SU-DHL-6 (cell line): ENCODE data around the gene FBXW2.
"Not testable (repeated sequence)": the region's sequence is repeated elsewhere in the genome, so short reads cannot be mapped to it uniquely, and the experiment has no call there.

ENCODE experiments used
- H2AFZ ChIP-seq: fragments of 200-600 bp; sonication (generic); 2 replicates; pipeline ENCODE4 v1.6.1; 2014; ENCODE audit warnings: low read depth, mild to moderate bottlenecking, moderate library complexity, mixed read lengths, antibody characterized with exemption, low read length; ENCODE audit not compliant: severe bottlenecking
- H3F3A ChIP-seq: fragments of 200-600 bp; shearing (Covaris generic); 2 replicates; pipeline ENCODE4 v1.6.0; 2016; ENCODE audit warnings: antibody characterized with exemption, mild to moderate bottlenecking; ENCODE audit not compliant: insufficient read depth
- H3K27ac ChIP-seq: fragments of 200-600 bp; sonication (generic); 2 replicates; pipeline ENCODE4 v1.5.1; 2016; ENCODE audit warnings: low read depth, mild to moderate bottlenecking, low read length, moderate library complexity, mixed read lengths
- H3K27me3 ChIP-seq: fragments of 200-600 bp; sonication (generic), shearing (Covaris generic); 2 replicates; pipeline ENCODE4 v1.6.0; 2014; ENCODE audit warnings: mild to moderate bottlenecking, low read length
- H3K36me3 ChIP-seq: fragments of 200-600 bp; sonication (generic); 2 replicates; pipeline ENCODE4 v1.6.1; 2014; ENCODE audit warnings: mild to moderate bottlenecking, low read length, mixed read lengths
- H3K4me2 ChIP-seq: fragments of 300-600, 200-600 bp; shearing (Covaris generic), sonication (generic); 2 replicates; pipeline ENCODE4 v1.6.0; 2014; ENCODE audit warnings: low read length, low read depth, mild to moderate bottlenecking; ENCODE audit not compliant: poor library complexity, severe bottlenecking
- H3K4me3 ChIP-seq: fragments of 200-600 bp; sonication (generic); 2 replicates; pipeline ENCODE4 v1.5.1; 2014; ENCODE audit warnings: antibody characterized with exemption, low read length, mild to moderate bottlenecking, mixed read lengths; ENCODE audit not compliant: insufficient read depth, poor library complexity, severe bottlenecking
- H3K79me2 ChIP-seq: fragments of 200-600 bp; sonication (generic); 2 replicates; pipeline ENCODE4 v1.6.1; 2014; ENCODE audit warnings: mild to moderate bottlenecking, low read length, moderate library complexity; ENCODE audit not compliant: insufficient read depth
- H3K9ac ChIP-seq: fragments of 200-600 bp; sonication (generic); 2 replicates; pipeline ENCODE4 v1.7.0; 2014; ENCODE audit warnings: mild to moderate bottlenecking, low read length
- H3K9me2 ChIP-seq: fragments of 200-600 bp; sonication (generic); replicated peaks from 2 replicates; pipeline ENCODE4 v1.6.1; 2014; ENCODE audit warnings: low read length; ENCODE audit not compliant: insufficient read depth
- H3K9me3 ChIP-seq: fragments of 200-600 bp; sonication (generic); 2 replicates; pipeline ENCODE4 v1.6.1; 2014; ENCODE audit warnings: low read length, mixed read lengths; ENCODE audit not compliant: insufficient read depth
- H4K20me1 ChIP-seq: fragments of 200-600 bp; sonication (generic); 2 replicates; pipeline ENCODE4 v1.6.1; 2014; ENCODE audit warnings: low read depth, mild to moderate bottlenecking, antibody characterized with exemption, low read length, moderate library complexity, mixed read lengths
- CTCF ChIP-seq: fragments of 200-600 bp; sonication (generic); IDR thresholded peaks from one replicate; pipeline ENCODE4 v1.5.1; 2017; ENCODE audit warnings: antibody characterized with exemption, mild to moderate bottlenecking, low read length, moderate library complexity; ENCODE audit not compliant: insufficient read depth, poor library complexity, severe bottlenecking
- EZH2phosphoT487 ChIP-seq: fragments of 200-600 bp; sonication (generic), shearing (Covaris generic); conservative IDR thresholded peaks from 2 replicates; pipeline ENCODE4 v1.6.1; 2018; ENCODE audit warnings: mild to moderate bottlenecking, antibody characterized with exemption, low read length, moderate library complexity, mixed read lengths

The FBXW2 gene

GRCh38 chr9:120755810-120756434 lies 37.3 kb downstream of the FBXW2 start:
- H3K4me3 ChIP-seq: no peak overlapping the region
- H3K9ac ChIP-seq: no peak overlapping the region
- H3K27ac ChIP-seq: peak overlapping the region; percentile 25; the same call in 1 of the 2 replicates
- H3F3A ChIP-seq: peaks cover 21% of the 10 kb centered on the region
- TF ChIP-seq CTCF: peak; percentile 84
- no peak for TF ChIP-seq EZH2phosphoT487
- no peaks in the 10 kb centered on the region for H3K36me3 ChIP-seq
- H4K20me1 ChIP-seq: no peaks in the 10 kb centered on the region
- H3K9me2 ChIP-seq: no peaks in the 10 kb centered on the region
- no peaks in the 10 kb centered on the region for H3K9me3 ChIP-seq
- no peak overlapping the region for H2AFZ ChIP-seq
- no peak overlapping the region for H3K4me2 ChIP-seq
- H3K27me3 ChIP-seq: no peaks in the 10 kb centered on the region
- H3K79me2 ChIP-seq: no peaks in the 10 kb centered on the region

GRCh38 chr9:120755044-120755443 lies 38.2 kb downstream of the FBXW2 start:
- peaks cover 21% of the 10 kb centered on the region for H3F3A ChIP-seq
- no peaks in the 10 kb centered on the region for H3K9me2 ChIP-seq
- H3K4me2 ChIP-seq: no peak overlapping the region
- TF ChIP-seq EZH2phosphoT487 (no peak), CTCF (no peak)
- no peaks in the 10 kb centered on the region for H3K36me3 ChIP-seq
- H3K4me3 ChIP-seq: no peak overlapping the region
- no peak overlapping the region for H3K9ac ChIP-seq
- H3K79me2 ChIP-seq: no peaks in the 10 kb centered on the region
- H3K27ac ChIP-seq: no peak overlapping the region
- H2AFZ ChIP-seq: no peak overlapping the region
- H3K9me3 ChIP-seq: no peaks in the 10 kb centered on the region
- no peaks in the 10 kb centered on the region for H4K20me1 ChIP-seq
- H3K27me3 ChIP-seq: no peaks in the 10 kb centered on the region

- Histone ChIP-seq H3K4me2 (no peak overlapping the region), H3K27me3 (no peaks in the 10 kb centered on the region), H3K27ac (no peak overlapping the region), H3K9ac (no peak overlapping the region), H4K20me1 (no peaks in the 10 kb centered on the region), H3K9me2 (no peaks in the 10 kb centered on the region), H3K9me3 (no peaks in the 10 kb centered on the region), H3K4me3 (no peak overlapping the region), H3F3A (no peaks in the 10 kb centered on the region), H3K36me3 (no peaks in the 10 kb centered on the region), H2AFZ (no peak overlapping the region), H3K79me2 (no peaks in the 10 kb centered on the region)
- TF ChIP-seq EZH2phosphoT487: no peak
- no peak for TF ChIP-seq CTCF
These were observed 42.8 kb downstream of the FBXW2 start for GRCh38 chr9:120750421-120750820.

- H3K9ac ChIP-seq, H3K79me2 ChIP-seq, H2AFZ ChIP-seq: not testable (repeated sequence)
These were observed 46.9 kb downstream of the FBXW2 start for GRCh38 chr9:120746366-120746765.

More at GRCh38 chr9:120746366-120746765, 46.9 kb downstream of the FBXW2 start:
- not testable (repeated sequence) for H4K20me1 ChIP-seq, H3K27me3 ChIP-seq, H3K4me2 ChIP-seq, H3K36me3 ChIP-seq, H3K9me3 ChIP-seq, H3F3A ChIP-seq, H3K4me3 ChIP-seq, H3K27ac ChIP-seq, H3K9me2 ChIP-seq
